GM18861 (cell line): ENCODE data around the gene DTD1.

Source experiments
- ATAC-seq: cut with Tn5 transposase; IDR thresholded peaks from one replicate; pipeline ENCODE4 v1.9.1; 2021; ENCODE audit not compliant: unreplicated experiment

Gene DTD1

GRCh38 chr20:18587665-18588573 is at the start of gene DTD1:
Gene DTD1 (plus strand): TSS chr20:18588054. CDS start chr20:18588073, 19 bp downstream.
- ATAC-seq = peak; percentile 83

- no peak for ATAC-seq
Observed at GRCh38 chr20:18541741-18542140, 46.1 kb upstream of the DTD1 start.

GRCh38 chr20:18543216-18543615 is 44.6 kb upstream of the DTD1 start:
- ATAC-seq = no peak

- no peak for ATAC-seq
Observed at GRCh38 chr20:18543932-18544331, 43.9 kb upstream of the DTD1 start.

- ATAC-seq = no peak
Observed at GRCh38 chr20:18545566-18545965, 42.3 kb upstream of the DTD1 start.

GRCh38 chr20:18548465-18548864 is 39.4 kb upstream of the DTD1 start:
- ATAC-seq = no peak

- ATAC-seq = no peak
Observed at GRCh38 chr20:18553746-18554145, 34.1 kb upstream of the DTD1 start.

- ATAC-seq = peak; percentile 97
Observed at GRCh38 chr20:18566892-18567738, 20.7 kb upstream of the DTD1 start, which contains the start of gene SMIM26. Gene SMIM26 (plus strand): TSS chr20:18567432. CDS start chr20:18567479, 47 bp downstream.

- ATAC-seq = no peak
Observed at GRCh38 chr20:18567739-18568091, 20.1 kb upstream of the DTD1 start.

- ATAC-seq = no peak
Observed at GRCh38 chr20:18571009-18571408, 16.8 kb upstream of the DTD1 start.

- no peak for ATAC-seq
Observed at GRCh38 chr20:18571578-18571977, 16.3 kb upstream of the DTD1 start.

- no peak for ATAC-seq
Observed at GRCh38 chr20:18577942-18578341, 9.9 kb upstream of the DTD1 start.

- ATAC-seq = no peak
Observed at GRCh38 chr20:18578581-18578980, 9.3 kb upstream of the DTD1 start.

- ATAC-seq = no peak
Observed at GRCh38 chr20:18580012-18580411, 7.8 kb upstream of the DTD1 start.

- no peak for ATAC-seq
Observed at GRCh38 chr20:18585134-18585533, 2.7 kb upstream of the DTD1 start.

GRCh38 chr20:18588574-18588933 is 700 bp downstream of the DTD1 start:
- no peak for ATAC-seq

GRCh38 chr20:18589941-18590674 is 2.3 kb downstream of the DTD1 start:
- no peak for ATAC-seq

GRCh38 chr20:18596270-18596669 is 8.4 kb downstream of the DTD1 start:
- ATAC-seq = no peak

GRCh38 chr20:18609741-18610140 is 21.9 kb downstream of the DTD1 start:
- no peak for ATAC-seq

- ATAC-seq = no peak
Observed at GRCh38 chr20:18611492-18611891, 23.6 kb downstream of the DTD1 start.

GRCh38 chr20:18613553-18613952 is 25.7 kb downstream of the DTD1 start:
- no peak for ATAC-seq
